ENCODE results near the gene CCDC106.

- TF ChIP-seq CTCF (tag by site-specific recombination; IDR thresholded peaks at IDR 0.05) (no peak), TSHZ1 (tag by site-specific recombination; IDR thresholded peaks at IDR 0.05; ENCODE audit: borderline replicate concordance) (no peak), ZNF24 (tag by site-specific recombination; IDR thresholded peaks at IDR 0.05) (no peak), TRIM28 (IDR thresholded peaks at IDR 0.05; ENCODE audit: borderline replicate concordance, low read length) (no peak), ZNF837 (tag by site-specific recombination; IDR thresholded peaks at IDR 0.05) (no peak)
These were observed 22.5 kb downstream of the CCDC106 start for GRCh38 chr19:55670280-55671053.
